Measurements from ENCODE around the gene FRS2. TPM values are rescaled to one million over a fixed set of nuclear protein-coding genes. Genes with fewer than 3 reads are reported as not detected.
"Not testable (repeated sequence)": the region's sequence is repeated elsewhere in the genome, so short reads cannot be mapped to it uniquely, and the experiment has no call there.

The FRS2 gene
- total RNA-seq, 8 experiments from 2014 or later, result 20.9 to 49.0 (median 32.6) TPM

GRCh38 chr12:69440016-69440415 is 30.2 kb upstream of the FRS2 start:
- H3K4me3 ChIP-seq, result no peak overlapping the region
- H3K4me1 ChIP-seq (replicated peaks in 1 of 2), result no peaks in the 10 kb centered on the region
- WGBS, 10 experiments, result 47 to 95% (median 85%) methylated on average over 2 to 3 of the region's 3 CpGs; no CpG with 5 or more reads in 3 of the 10 experiments
- H3K27ac ChIP-seq, result no peak overlapping the region
- in situ Hi-C loops (cut with MboI; ENCODE audit: low pct_unique_long_range_greater_than_20kb in 2 of 9, low sequenced_read_pairs in 9 of 9, unreplicated experiment in 9 of 9), result no loop called here
- no peak for ATAC-seq (replicated peaks in 6 of 8)

GRCh38 chr12:69440886-69441285 is 29.3 kb upstream of the FRS2 start:
- no peak for ATAC-seq (replicated peaks in 6 of 8)
- H3K27ac ChIP-seq, result no peak overlapping the region
- H3K4me1 ChIP-seq (replicated peaks in 1 of 2), result no peaks in the 10 kb centered on the region
- WGBS, 10 experiments, result 30 to 100% (median 85%) methylated on average over 1 to 2 of the region's 2 CpGs; no CpG with 5 or more reads in 2 of the 10 experiments
- in situ Hi-C loops (cut with MboI; ENCODE audit: low pct_unique_long_range_greater_than_20kb in 2 of 9, low sequenced_read_pairs in 9 of 9, unreplicated experiment in 9 of 9), result no loop called here
- H3K4me3 ChIP-seq, result no peak overlapping the region

GRCh38 chr12:69442894-69443293 is 27.3 kb upstream of the FRS2 start:
- H3K4me3 ChIP-seq, result no peak overlapping the region
- 7 to 100% (median 83%) methylated on average over 1 to 3 of the region's 3 CpGs; no CpG with 5 or more reads in 3 of the 10 experiments for WGBS, 10 experiments
- no peak overlapping the region for H3K27ac ChIP-seq
- no peak for ATAC-seq (replicated peaks in 6 of 8)
- in situ Hi-C loops (cut with MboI; ENCODE audit: low pct_unique_long_range_greater_than_20kb in 2 of 9, low sequenced_read_pairs in 9 of 9, unreplicated experiment in 9 of 9), result no loop called here
- H3K4me1 ChIP-seq (replicated peaks in 1 of 2), result no peaks in the 10 kb centered on the region

DNA sequence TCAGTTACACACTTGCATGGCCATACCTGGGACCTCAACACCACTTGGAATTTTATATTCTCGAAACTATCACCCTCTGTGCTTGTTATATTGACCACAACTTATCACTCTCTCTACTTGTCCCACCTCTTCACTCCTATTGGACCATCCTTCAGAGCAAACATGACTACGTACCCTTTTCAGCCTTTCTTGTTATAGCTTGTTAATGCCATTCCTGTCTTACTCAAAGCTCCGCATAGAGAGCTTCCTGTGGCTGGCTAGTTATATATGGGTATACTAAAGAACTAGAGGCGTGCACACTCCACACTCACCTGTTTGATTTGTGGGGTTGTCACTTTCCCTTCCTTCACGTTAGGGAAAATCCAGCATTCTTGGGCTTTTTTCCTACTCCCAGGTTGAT is 26.3 kb upstream of the FRS2 start:
- in situ Hi-C loops (cut with MboI; ENCODE audit: low pct_unique_long_range_greater_than_20kb in 2 of 9, low sequenced_read_pairs in 9 of 9, unreplicated experiment in 9 of 9), result no loop called here
- H3K27ac ChIP-seq, result no peak overlapping the region
- WGBS, 10 experiments, result 75 to 100% (median 83%) methylated on average over 1 to 4 of the region's 5 CpGs; no CpG with 5 or more reads in 1 of the 10 experiments
- ATAC-seq (replicated peaks in 6 of 8), result no peak
- no peak overlapping the region for H3K4me3 ChIP-seq
- no peaks in the 10 kb centered on the region for H3K4me1 ChIP-seq (replicated peaks in 1 of 2)

GRCh38 chr12:69447892-69448291 is 22.3 kb upstream of the FRS2 start:
- Histone ChIP-seq H3K4me3 (no peak overlapping the region), H3K4me1 (replicated peaks in 1 of 2) (no peaks in the 10 kb centered on the region), H3K27ac (no peak overlapping the region)
- in situ Hi-C loops (cut with MboI; ENCODE audit: low pct_unique_long_range_greater_than_20kb in 2 of 9, low sequenced_read_pairs in 9 of 9, unreplicated experiment in 9 of 9), result no loop called here
- ATAC-seq (replicated peaks in 6 of 8), result no peak
- WGBS, 10 experiments, result 33 to 100% (median 100%) methylated on average over 1 of the region's 1 CpG; no CpG with 5 or more reads in 5 of the 10 experiments

GRCh38 chr12:69452598-69453132 is 17.5 kb upstream of the FRS2 start:
- 67 to 91% (median 86%) methylated on average over 3 to 9 of the region's 12 CpGs; no CpG with 5 or more reads in 1 of the 10 experiments for WGBS, 10 experiments
- in situ Hi-C loops (cut with MboI; ENCODE audit: low pct_unique_long_range_greater_than_20kb in 2 of 9, low sequenced_read_pairs in 9 of 9, unreplicated experiment in 9 of 9); H3K27ac ChIP-seq: not testable (repeated sequence)

DNA sequence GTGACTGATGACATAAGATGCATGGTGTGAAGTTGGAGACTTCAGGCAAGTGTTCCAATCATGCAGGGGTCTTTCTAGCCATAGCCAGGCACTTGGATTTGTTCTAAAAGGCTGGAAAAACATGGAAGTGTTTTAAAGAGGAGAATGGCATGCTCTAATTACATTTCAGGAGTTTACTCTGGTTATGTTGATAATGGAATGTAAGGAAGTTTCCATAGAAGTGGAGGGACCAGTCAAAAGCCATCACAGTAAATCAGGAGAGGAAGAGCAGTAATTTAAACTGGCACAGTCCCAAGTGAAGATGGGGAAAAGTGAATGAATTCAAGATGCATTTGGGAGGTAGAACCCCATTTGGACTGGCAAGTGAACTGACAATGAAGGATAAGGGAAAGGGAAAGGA is 13.9 kb upstream of the FRS2 start:
- no peak for ATAC-seq (replicated peaks in 6 of 8)
- no peak overlapping the region for H3K4me3 ChIP-seq
- in situ Hi-C loops (cut with MboI; ENCODE audit: low pct_unique_long_range_greater_than_20kb in 2 of 9, low sequenced_read_pairs in 9 of 9, unreplicated experiment in 9 of 9), result no loop called here
- H3K4me1 ChIP-seq (replicated peaks in 1 of 2), result no peaks in the 10 kb centered on the region
- H3K27ac ChIP-seq, result no peak overlapping the region

More at GRCh38 chr12:69452598-69453132, 17.5 kb upstream of the FRS2 start:
- H3K4me3 ChIP-seq; ATAC-seq (replicated peaks in 6 of 8); H3K4me1 ChIP-seq (replicated peaks in 1 of 2): not testable (repeated sequence)

- 50 to 100% (median 74%) methylated on average over 1 to 3 of the region's 3 CpGs; no CpG with 5 or more reads in 1 of the 10 experiments for WGBS, 10 experiments
- in situ Hi-C loops (cut with MboI; ENCODE audit: low pct_unique_long_range_greater_than_20kb in 2 of 9, low sequenced_read_pairs in 9 of 9, unreplicated experiment in 9 of 9), result no loop called here
- no peaks in the 10 kb centered on the region for H3K4me1 ChIP-seq (replicated peaks in 1 of 2)
These were observed 12.8 kb upstream of the FRS2 start for GRCh38 chr12:69457433-69457832.

DNA sequence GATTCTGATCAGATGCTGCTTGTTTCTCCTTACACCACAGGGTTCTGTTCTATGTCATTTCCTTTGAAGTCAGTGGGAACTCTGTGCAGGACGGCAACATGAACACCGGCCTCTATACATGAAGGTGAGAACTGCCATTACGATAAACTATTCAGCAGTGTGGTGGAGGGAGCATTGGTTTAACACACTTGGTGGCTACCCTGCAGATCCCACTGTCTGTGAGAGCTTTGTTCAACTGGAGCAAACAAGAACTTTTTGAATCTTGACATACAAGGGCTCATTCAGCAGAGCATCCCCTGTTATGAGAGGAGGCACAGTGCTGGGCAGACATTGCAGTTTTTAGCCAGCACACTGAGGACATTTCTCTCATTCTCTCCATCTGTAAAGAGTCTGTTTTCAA is 10.7 kb upstream of the FRS2 start:
- in situ Hi-C loops (cut with MboI; ENCODE audit: low pct_unique_long_range_greater_than_20kb in 2 of 9, low sequenced_read_pairs in 9 of 9, unreplicated experiment in 9 of 9), result no loop called here
- Histone ChIP-seq H3K4me1 (replicated peaks in 1 of 2) (no peaks in the 10 kb centered on the region), H3K27ac (no peak overlapping the region), H3K4me3 (no peak overlapping the region)
- no peak for ATAC-seq (replicated peaks in 6 of 8)
- WGBS, 10 experiments, result 40 to 100% (median 96%) methylated on average over 1 to 3 of the region's 3 CpGs

More at GRCh38 chr12:69457433-69457832, 12.8 kb upstream of the FRS2 start:
- H3K4me3 ChIP-seq, result no peak overlapping the region
- ATAC-seq (replicated peaks in 6 of 8), result no peak
- H3K27ac ChIP-seq, result no peak overlapping the region

GRCh38 chr12:69464428-69464827 is 5.8 kb upstream of the FRS2 start:
- Histone ChIP-seq H3K27ac (no peak overlapping the region), H3K4me1 (replicated peaks in 1 of 2) (no peaks in the 10 kb centered on the region), H3K4me3 (no peak overlapping the region)
- WGBS, 10 experiments, result 50 to 100% (median 86%) methylated on average over 1 of the region's 1 CpG; no CpG with 5 or more reads in 6 of the 10 experiments
- ATAC-seq (replicated peaks in 6 of 8), result no peak
- in situ Hi-C loops (cut with MboI; ENCODE audit: low pct_unique_long_range_greater_than_20kb in 2 of 9, low sequenced_read_pairs in 9 of 9, unreplicated experiment in 9 of 9), result no loop called here

GRCh38 chr12:69466867-69467266 is 3.3 kb upstream of the FRS2 start:
- peaks cover 5 to 8% of the 10 kb centered on the region in 2 donors for H3K4me1 ChIP-seq (replicated peaks in 1 of 2)
- H3K4me3 ChIP-seq, result no peak overlapping the region
- ATAC-seq (replicated peaks in 6 of 8), result no peak
- no peak overlapping the region for H3K27ac ChIP-seq
- in situ Hi-C loops (cut with MboI; ENCODE audit: low pct_unique_long_range_greater_than_20kb in 2 of 9, low sequenced_read_pairs in 9 of 9, unreplicated experiment in 9 of 9), result no loop called here
- WGBS, 10 experiments, result 75 to 100% (median 80%) methylated on average over 1 of the region's 1 CpG; no CpG with 5 or more reads in 3 of the 10 experiments

GRCh38 chr12:69467366-69467765 is 2.8 kb upstream of the FRS2 start:
- H3K4me1 ChIP-seq (replicated peaks in 1 of 2), result peaks cover 8 to 13% of the 10 kb centered on the region in 2 donors
- in situ Hi-C loops (cut with MboI; ENCODE audit: low pct_unique_long_range_greater_than_20kb in 2 of 9, low sequenced_read_pairs in 9 of 9, unreplicated experiment in 9 of 9), result no loop called here
- no peak overlapping the region for H3K4me3 ChIP-seq
- H3K27ac ChIP-seq, result no peak overlapping the region
- 39 to 100% (median 86%) methylated on average over 1 to 4 of the region's 4 CpGs for WGBS, 10 experiments
- no peak for ATAC-seq (replicated peaks in 6 of 8)

DNA sequence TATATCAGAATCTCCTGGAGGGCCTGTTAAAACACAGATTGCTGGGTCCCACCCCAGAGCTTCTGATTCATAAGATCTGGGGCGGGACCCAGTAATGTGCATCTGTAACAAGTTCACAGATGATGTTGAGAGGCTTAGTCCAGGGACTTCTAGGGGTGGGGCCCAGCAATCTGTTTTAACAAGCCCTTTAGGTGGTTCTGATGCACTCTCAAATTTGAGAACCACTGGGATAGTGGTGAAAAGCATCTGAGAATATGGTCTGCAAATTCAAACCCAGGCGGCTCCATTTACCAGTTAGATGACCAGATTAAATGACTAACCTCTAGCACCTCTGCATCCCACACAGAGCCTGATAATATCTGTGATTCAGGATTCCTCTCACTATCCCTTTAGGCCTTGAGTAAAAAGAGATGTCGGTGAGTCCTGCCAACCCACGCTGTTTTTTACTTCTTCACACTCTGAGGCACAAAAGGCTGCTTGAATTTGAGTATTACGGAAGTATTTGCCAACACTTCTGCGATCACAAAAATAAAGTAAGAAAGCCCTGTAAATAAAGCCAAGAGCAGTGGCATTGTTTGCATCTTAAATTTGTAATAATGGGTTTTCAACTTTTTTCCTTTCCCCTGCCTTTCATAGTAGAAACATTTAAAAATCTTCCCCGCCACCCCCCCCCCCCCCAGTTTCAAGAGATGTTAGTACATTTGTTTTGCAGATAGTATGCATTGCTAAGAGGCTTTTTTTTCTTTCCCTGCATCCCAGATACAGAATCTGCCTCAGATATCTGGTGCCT is 1.8 kb upstream of the FRS2 start:
- peak in 3 of 8 experiments; percentile 26 to 52 (median 43) for ATAC-seq (replicated peaks in 6 of 8)
- in situ Hi-C loops (cut with MboI; ENCODE audit: low pct_unique_long_range_greater_than_20kb in 2 of 9, low sequenced_read_pairs in 9 of 9, unreplicated experiment in 9 of 9), result no loop called here
- Histone ChIP-seq H3K27ac (no peak overlapping the region), H3K4me1 (replicated peaks in 1 of 2) (peaks cover 8 to 13% of the 10 kb centered on the region in 2 donors), H3K4me3 (no peak overlapping the region)
- WGBS, 10 experiments, result 0 to 92% (median 79%) methylated on average over 1 to 4 of the region's 7 CpGs; no CpG with 5 or more reads in 2 of the 10 experiments
